Neural progenitor cell (in vitro differentiated cells): ENCODE data around the gene DIAPH2. TPM values are rescaled to one million over a fixed set of nuclear protein-coding genes. Genes with fewer than 3 reads are reported as not detected.

Source experiments
- DNase-seq: peaks from one replicate; pipeline ENCODE4 v3.0.0-alpha.2; 2016; ENCODE audit warnings: low spot score
- H2AFZ ChIP-seq: fragments of 200-600 bp; sonication (generic); replicated peaks from 2 replicates; pipeline ENCODE4 v1.6.1; 2016; ENCODE audit warnings: antibody characterized with exemption
- H3F3A ChIP-seq: fragments of 200-600 bp; sonication (generic); 2 replicates; pipeline ENCODE4 v1.6.1; 2016; ENCODE audit warnings: antibody characterized with exemption, low read depth
- H3K27ac ChIP-seq: fragments of 200-600 bp; sonication (generic); 2 replicates; pipeline ENCODE4 v1.5.1; 2016; ENCODE audit warnings: mild to moderate bottlenecking
- H3K27me3 ChIP-seq: fragments of 200-600 bp; sonication (generic); 2 replicates; pipeline ENCODE4 v1.6.1; 2016; ENCODE audit warnings: mild to moderate bottlenecking, moderate library complexity
- H3K36me3 ChIP-seq: fragments of 200-600 bp; sonication (generic); 2 replicates; pipeline ENCODE4 v1.5.1; 2016
- H3K4me1 ChIP-seq: fragments of 200-600 bp; sonication (generic); 2 replicates; pipeline ENCODE4 v1.6.1; 2016; ENCODE audit warnings: mixed run types
- H3K4me2 ChIP-seq: fragments of 200-600 bp; sonication (generic); 2 replicates; pipeline ENCODE4 v1.6.1; 2016
- H3K4me3 ChIP-seq: fragments of 200-600 bp; sonication (generic); 2 replicates; pipeline ENCODE4 v1.5.1; 2016
- H3K79me2 ChIP-seq: fragments of 200-600 bp; sonication (generic); 2 replicates; pipeline ENCODE4 v1.6.1; 2016; ENCODE audit warnings: low read depth
- H3K9ac ChIP-seq: fragments of 200-600 bp; sonication (generic); 2 replicates; pipeline ENCODE4 v1.6.1; 2016
- H3K9me3 ChIP-seq: fragments of 200-600 bp; sonication (generic); 2 replicates; pipeline ENCODE4 v1.5.1; 2016; ENCODE audit warnings: low read depth
- H4K20me1 ChIP-seq: fragments of 200-600 bp; sonication (generic); 2 replicates; pipeline ENCODE4 v1.6.1; 2016; ENCODE audit warnings: low read depth
- H3K27ac Mint-ChIP-seq: 3 replicates; pipeline ENCODE4 v1.8.0; 2021; ENCODE audit warnings: mixed read lengths
- H3K27me3 Mint-ChIP-seq: 2 replicates; pipeline ENCODE4 v1.8.0; 2022; ENCODE audit warnings: low read depth, mild to moderate bottlenecking, inconsistent platforms, moderate library complexity, mixed read lengths; ENCODE audit not compliant: insufficient read depth
- H3K36me3 Mint-ChIP-seq: 3 replicates; pipeline ENCODE4 v1.8.0; 2021; ENCODE audit warnings: mixed read lengths
- H3K4me1 Mint-ChIP-seq: 3 replicates; pipeline ENCODE4 v1.8.0; 2021; ENCODE audit warnings: mixed read lengths
- H3K4me3 Mint-ChIP-seq: 3 replicates; pipeline ENCODE4 v1.8.0; 2021; ENCODE audit warnings: mild to moderate bottlenecking, moderate library complexity, mixed read lengths
- H3K9me3 Mint-ChIP-seq: 3 replicates; pipeline ENCODE4 v1.8.0; 2020; ENCODE audit warnings: mixed read lengths
- EZH2 ChIP-seq: fragments of 200-600 bp; sonication (generic); IDR thresholded peaks from 2 replicates; pipeline ENCODE4 v1.6.1; 2017; ENCODE audit warnings: antibody characterized with exemption, mild to moderate bottlenecking, moderate library complexity
- EZH2phosphoT487 ChIP-seq: fragments of 200-600 bp; sonication (generic); IDR thresholded peaks from 2 replicates; pipeline ENCODE4 v1.6.1; 2017; ENCODE audit warnings: antibody characterized with exemption
- total RNA-seq: library from RNA; depleted of rRNA; stranded (reverse); fragments of >200 nt; gene quantifications from 2 replicates; pipeline ENCODE4 v1.2.3, GENCODE V29; 2015; ENCODE audit warnings: low replicate concordance
- TF ChIP-seq, protein P1 (sequence below): fragments of 200-600 bp; sonication (generic); IDR thresholded peaks from 2 replicates; pipeline ENCODE4 v1.5.1; 2017; ENCODE audit warnings: antibody characterized with exemption, mild to moderate bottlenecking

The DIAPH2 gene
- total RNA-seq, 1 donor from 2014 or later = 24.0 TPM

DNA sequence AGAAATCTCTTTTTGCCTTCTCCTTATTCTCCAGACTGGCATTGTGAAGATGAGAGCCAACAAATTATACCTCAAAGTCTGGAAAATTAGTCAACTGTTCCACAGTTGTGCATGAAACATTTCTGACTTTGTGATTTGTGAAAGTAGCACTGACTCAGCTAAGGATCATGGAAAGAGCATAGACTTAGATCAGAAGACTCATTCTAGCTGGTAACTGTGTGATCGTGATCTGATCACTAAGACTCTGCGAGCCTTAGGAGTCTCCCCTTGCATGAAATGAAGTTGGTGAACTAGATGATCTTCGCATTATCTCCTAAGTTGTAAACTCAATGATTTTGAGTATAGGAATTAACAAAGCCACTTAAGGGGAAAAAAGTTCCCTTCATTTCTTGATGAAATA is 867.2 kb downstream of the DIAPH2 start:
- Histone ChIP-seq H3K27ac (no peak overlapping the region), H3K4me2 (no peak overlapping the region), H3K79me2 (no peaks in the 10 kb centered on the region), H3K9me3 (no peaks in the 10 kb centered on the region), H3K4me3 (no peak overlapping the region), H3K36me3 (no peaks in the 10 kb centered on the region), H3K4me1 (peaks cover 8% of the 10 kb centered on the region), H3F3A (no peaks in the 10 kb centered on the region), H3K9ac (no peak overlapping the region), H3K27me3 (no peaks in the 10 kb centered on the region), H4K20me1 (no peaks in the 10 kb centered on the region), H2AFZ (no peak overlapping the region)
- H3K27me3 Mint-ChIP-seq = peaks cover under 1% of the 10 kb centered on the region
- H3K4me3 Mint-ChIP-seq = no peak overlapping the region
- H3K27ac Mint-ChIP-seq = no peak overlapping the region
- peaks cover 9% of the 10 kb centered on the region for H3K9me3 Mint-ChIP-seq
- peaks cover 2% of the 10 kb centered on the region for H3K36me3 Mint-ChIP-seq
- TF ChIP-seq EZH2 = no peak
- no peak for TF ChIP-seq EZH2phosphoT487
- TF ChIP-seq, protein P1, sequence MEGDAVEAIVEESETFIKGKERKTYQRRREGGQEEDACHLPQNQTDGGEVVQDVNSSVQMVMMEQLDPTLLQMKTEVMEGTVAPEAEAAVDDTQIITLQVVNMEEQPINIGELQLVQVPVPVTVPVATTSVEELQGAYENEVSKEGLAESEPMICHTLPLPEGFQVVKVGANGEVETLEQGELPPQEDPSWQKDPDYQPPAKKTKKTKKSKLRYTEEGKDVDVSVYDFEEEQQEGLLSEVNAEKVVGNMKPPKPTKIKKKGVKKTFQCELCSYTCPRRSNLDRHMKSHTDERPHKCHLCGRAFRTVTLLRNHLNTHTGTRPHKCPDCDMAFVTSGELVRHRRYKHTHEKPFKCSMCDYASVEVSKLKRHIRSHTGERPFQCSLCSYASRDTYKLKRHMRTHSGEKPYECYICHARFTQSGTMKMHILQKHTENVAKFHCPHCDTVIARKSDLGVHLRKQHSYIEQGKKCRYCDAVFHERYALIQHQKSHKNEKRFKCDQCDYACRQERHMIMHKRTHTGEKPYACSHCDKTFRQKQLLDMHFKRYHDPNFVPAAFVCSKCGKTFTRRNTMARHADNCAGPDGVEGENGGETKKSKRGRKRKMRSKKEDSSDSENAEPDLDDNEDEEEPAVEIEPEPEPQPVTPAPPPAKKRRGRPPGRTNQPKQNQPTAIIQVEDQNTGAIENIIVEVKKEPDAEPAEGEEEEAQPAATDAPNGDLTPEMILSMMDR = no peak
- peaks cover 17% of the 10 kb centered on the region for H3K4me1 Mint-ChIP-seq
- no peak for DNase-seq

DNA sequence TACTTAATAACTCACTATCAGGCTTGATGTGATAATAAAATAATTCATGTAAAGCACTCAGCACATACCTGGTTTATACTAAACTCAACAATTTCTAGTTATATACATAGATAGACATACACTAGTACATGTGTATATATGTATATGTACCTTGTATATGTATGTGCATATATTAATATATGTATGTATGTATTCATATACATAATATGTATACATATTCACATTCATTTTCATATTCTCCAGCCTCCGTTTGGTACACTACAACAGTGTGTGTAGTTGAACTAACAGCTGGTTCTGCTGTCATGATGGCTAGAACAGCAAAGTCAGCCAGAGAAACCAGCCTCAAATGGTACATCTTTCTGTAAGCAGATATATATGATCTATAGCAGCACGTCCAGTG is 869.2 kb downstream of the DIAPH2 start:
- no peak for DNase-seq
- Mint-ChIP-seq H3K9me3 (peaks cover 12% of the 10 kb centered on the region), H3K36me3 (peaks cover 2% of the 10 kb centered on the region), H3K27ac (no peak overlapping the region), H3K27me3 (peaks cover 3% of the 10 kb centered on the region), H3K4me3 (no peak overlapping the region), H3K4me1 (peaks cover 5% of the 10 kb centered on the region)
- Histone ChIP-seq H3K4me2 (no peak overlapping the region), H3K36me3 (no peaks in the 10 kb centered on the region), H2AFZ (no peak overlapping the region), H3F3A (no peaks in the 10 kb centered on the region), H4K20me1 (no peaks in the 10 kb centered on the region), H3K9ac (no peak overlapping the region), H3K27me3 (no peaks in the 10 kb centered on the region), H3K79me2 (no peaks in the 10 kb centered on the region), H3K9me3 (no peaks in the 10 kb centered on the region), H3K4me3 (no peak overlapping the region), H3K27ac (no peak overlapping the region), H3K4me1 (peaks cover 8% of the 10 kb centered on the region)
- no peak for TF ChIP-seq EZH2phosphoT487
- TF ChIP-seq, protein P1 = no peak
- no peak for TF ChIP-seq EZH2

DNA sequence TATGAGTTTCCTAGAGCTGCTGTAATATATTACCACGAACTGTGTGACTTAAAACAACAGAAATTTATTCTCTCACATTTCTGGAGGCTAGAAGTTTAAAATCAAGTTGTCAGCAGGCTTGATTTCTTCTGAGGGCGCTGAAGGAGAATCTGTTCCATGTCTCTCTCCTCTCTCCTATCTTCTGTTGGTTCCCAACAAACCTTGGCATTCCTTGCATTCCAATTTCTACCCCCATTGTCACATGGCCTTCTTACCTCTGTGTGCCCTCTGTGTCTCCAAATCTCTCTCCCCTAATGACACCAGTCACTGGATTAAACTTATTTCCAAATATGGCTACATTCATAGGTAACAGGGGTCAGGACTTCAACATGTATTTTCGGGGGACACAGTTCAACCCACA is 871.7 kb downstream of the DIAPH2 start:
- Mint-ChIP-seq H3K9me3 (peaks cover 14% of the 10 kb centered on the region), H3K36me3 (peaks cover 2% of the 10 kb centered on the region), H3K27ac (peak overlapping the region; percentile 60), H3K4me3 (no peak overlapping the region), H3K4me1 (no peaks in the 10 kb centered on the region), H3K27me3 (peaks cover 3% of the 10 kb centered on the region)
- no peaks in the 10 kb centered on the region for H3K36me3 ChIP-seq
- H3F3A ChIP-seq = no peaks in the 10 kb centered on the region
- TF ChIP-seq, protein P1 = no peak
- no peak for TF ChIP-seq EZH2phosphoT487
- TF ChIP-seq EZH2 = no peak
- DNase-seq = peak; percentile 12
- H3K9me3 ChIP-seq = no peaks in the 10 kb centered on the region
- H3K4me2 ChIP-seq = no peak overlapping the region
- H3K27ac ChIP-seq = no peak overlapping the region
- no peak overlapping the region for H3K9ac ChIP-seq
- peaks cover 8% of the 10 kb centered on the region for H3K4me1 ChIP-seq
- H4K20me1 ChIP-seq = no peaks in the 10 kb centered on the region
- no peaks in the 10 kb centered on the region for H3K79me2 ChIP-seq
- no peak overlapping the region for H3K4me3 ChIP-seq
- no peaks in the 10 kb centered on the region for H3K27me3 ChIP-seq
- H2AFZ ChIP-seq = no peak overlapping the region
